Cardiac muscle cell (in vitro differentiated cells and primary cell): ENCODE results near the gene TMEM86A. TPM values are rescaled to one million over a fixed set of nuclear protein-coding genes. Genes with fewer than 3 reads are reported as not detected.
"Not testable (repeated sequence)": the region's sequence is repeated elsewhere in the genome, so short reads cannot be mapped to it uniquely, and the experiment has no call there.

Source experiments
- DNase-seq, 2 donors: peaks; one replicate each; pipeline versions ENCODE4 v3.0.0 to v3.0.0-alpha.2; 2010 to 2017; ENCODE audit warnings: low read depth in 1 of 2, low spot score in 1 of 2
- H3K27ac ChIP-seq: fragments of 200-600 bp; sonication (generic); 2 replicates; pipeline ENCODE4 v1.5.1; 2016
- H3K27me3 ChIP-seq: fragments of 200-600 bp; sonication (generic); 2 replicates; pipeline ENCODE4 v1.6.0; 2016; ENCODE audit warnings: control low read depth
- H3K36me3 ChIP-seq: fragments of 200-600 bp; sonication (generic); 2 replicates; pipeline ENCODE4 v1.5.1; 2016; ENCODE audit warnings: control low read depth
- H3K4me1 ChIP-seq: fragments of 200-600 bp; sonication (generic); 2 replicates; pipeline ENCODE4 v1.8.1; 2017; ENCODE audit warnings: low read depth, mild to moderate bottlenecking, mixed run types
- H3K4me3 ChIP-seq: fragments of 200-600 bp; sonication (generic); 2 replicates; pipeline ENCODE4 v1.5.1; 2016; ENCODE audit warnings: mild to moderate bottlenecking
- H3K9me3 ChIP-seq: fragments of 200-600 bp; sonication (generic); 2 replicates; pipeline ENCODE4 v1.5.1; 2017; ENCODE audit warnings: low read depth, mild to moderate bottlenecking, control low read depth
- CTCF ChIP-seq: IDR thresholded peaks from 2 replicates; pipeline ENCODE4 v1.5.1; 2012; ENCODE audit warnings: low read depth, mild to moderate bottlenecking, low read length
- polyA plus RNA-seq: library from polyadenylated mRNA; unstranded; fragments of >200 nt; fragmentation: Nextera tagmentation; extraction: Ambion mirVana; gene quantifications from 2 replicates; pipeline ENCODE4 v1.2.1, GENCODE V29; 2016
- total RNA-seq: library from RNA; depleted of rRNA; stranded (reverse); fragments of >200 nt; gene quantifications from 2 replicates; pipeline ENCODE4 v1.2.3, GENCODE V29; 2016

The TMEM86A gene
- total RNA-seq (3.4 and 4.1 TPM in 2 replicates), polyA plus RNA-seq (4.1 and 5.2 TPM in 2 replicates)

- Histone ChIP-seq H3K27me3 (peaks cover 19% of the 10 kb centered on the region), H3K4me3 (peak within 1 kb of the TSS; percentile 65), H3K4me1 (no peaks in the 10 kb centered on the region), H3K27ac (peak within 1 kb of the TSS; percentile 38), H3K9me3 (no peaks in the 10 kb centered on the region), H3K36me3 (no peaks in the 10 kb centered on the region)
- peak; percentile 88 to 96 for DNase-seq
- TF ChIP-seq CTCF = no peak
Measured at GRCh38 chr11:18698341-18699268, at the start of gene TMEM86A. Gene TMEM86A, plus strand, starts transcription at chr11:18698779. Its CDS starts 108 bp downstream, at chr11:18698887.

- no peaks in the 10 kb centered on the region for H3K36me3 ChIP-seq
- no peak overlapping the region for H3K27ac ChIP-seq
- no peaks in the 10 kb centered on the region for H3K27me3 ChIP-seq
- no peaks in the 10 kb centered on the region for H3K9me3 ChIP-seq
- H3K4me1 ChIP-seq = no peaks in the 10 kb centered on the region
- H3K4me3 ChIP-seq = no peak overlapping the region
- no peak for DNase-seq
- no peak for TF ChIP-seq CTCF
Measured at GRCh38 chr11:18650353-18650752, 48.2 kb upstream of the TMEM86A start.

GRCh38 chr11:18650859-18651557, 47.6 kb upstream of the TMEM86A start:
- Histone ChIP-seq H3K36me3 (no peaks in the 10 kb centered on the region), H3K27ac (no peak overlapping the region), H3K9me3 (no peaks in the 10 kb centered on the region), H3K27me3 (no peaks in the 10 kb centered on the region), H3K4me1 (no peaks in the 10 kb centered on the region), H3K4me3 (no peak overlapping the region)
- peak; percentile 67 for TF ChIP-seq CTCF
- peak in 1 of 2 donors; percentile 78 for DNase-seq

GRCh38 chr11:18657673-18658072, 40.9 kb upstream of the TMEM86A start:
- DNase-seq = no peak
- Histone ChIP-seq H3K36me3 (no peaks in the 10 kb centered on the region), H3K4me3 (no peak overlapping the region), H3K9me3 (no peaks in the 10 kb centered on the region), H3K27ac (no peak overlapping the region), H3K4me1 (no peaks in the 10 kb centered on the region), H3K27me3 (no peaks in the 10 kb centered on the region)
- TF ChIP-seq CTCF = no peak

- H3K4me3 ChIP-seq, H3K9me3 ChIP-seq, DNase-seq, H3K27me3 ChIP-seq, H3K36me3 ChIP-seq, H3K4me1 ChIP-seq, H3K27ac ChIP-seq: not testable (repeated sequence)
Measured at GRCh38 chr11:18665353-18665872, 33.2 kb upstream of the TMEM86A start.
